Measurements from ENCODE around the gene TCOF1. TPM values are rescaled to one million over a fixed set of nuclear protein-coding genes. Genes with fewer than 3 reads are reported as not detected.

The TCOF1 gene
- total and polyA plus RNA-seq, 12 donors = 12.6 to 30.3 (median 20.8) TPM

DNA sequence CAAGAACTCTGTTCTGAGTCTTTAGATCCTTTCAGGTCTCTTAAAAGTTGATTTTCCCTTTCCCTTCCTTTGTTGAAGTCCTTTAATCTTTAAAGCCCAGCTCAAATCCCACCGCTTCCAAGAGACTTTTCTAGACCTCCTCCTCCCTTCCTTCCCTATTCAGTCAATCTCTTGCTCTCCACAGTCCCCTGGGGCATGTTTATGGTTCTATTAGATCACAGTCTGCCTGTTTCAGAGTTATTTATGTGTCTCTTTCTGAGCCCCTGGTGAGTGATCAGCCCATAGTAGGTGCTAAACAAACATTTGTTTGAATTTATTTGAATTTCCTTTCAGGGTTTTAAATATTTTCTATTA lies 47.6 kb upstream of the TCOF1 start:
- no peak overlapping the region for H3K27ac ChIP-seq
- WGBS, 4 donors = 89 to 97% (median 94%) methylated on average over 1 of the region's 1 CpG

GRCh38 chr5:150310246-150310645 lies 47.3 kb upstream of the TCOF1 start:
- Histone ChIP-seq H3K36me3 (replicated peaks in 1 of 2) (no peaks in the 10 kb centered on the region), H3K27me3 (no peaks in the 10 kb centered on the region), H3K9me3 (replicated peaks in 1 of 3) (no peaks in the 10 kb centered on the region), H3K27ac (no peak overlapping the region), H3K4me1 (replicated peaks in 1 of 2) (no peaks in the 10 kb centered on the region), H3K4me3 (no peak overlapping the region)
- intact Hi-C loops (cut with DNase I) = no loop called here
- 78 to 90% (median 88%) methylated on average over 5 of the region's 5 CpGs for WGBS, 4 donors
- no peak for TF ChIP-seq POLR2A (IDR thresholded peaks at IDR 0.05)
- TF ChIP-seq, protein P1, sequence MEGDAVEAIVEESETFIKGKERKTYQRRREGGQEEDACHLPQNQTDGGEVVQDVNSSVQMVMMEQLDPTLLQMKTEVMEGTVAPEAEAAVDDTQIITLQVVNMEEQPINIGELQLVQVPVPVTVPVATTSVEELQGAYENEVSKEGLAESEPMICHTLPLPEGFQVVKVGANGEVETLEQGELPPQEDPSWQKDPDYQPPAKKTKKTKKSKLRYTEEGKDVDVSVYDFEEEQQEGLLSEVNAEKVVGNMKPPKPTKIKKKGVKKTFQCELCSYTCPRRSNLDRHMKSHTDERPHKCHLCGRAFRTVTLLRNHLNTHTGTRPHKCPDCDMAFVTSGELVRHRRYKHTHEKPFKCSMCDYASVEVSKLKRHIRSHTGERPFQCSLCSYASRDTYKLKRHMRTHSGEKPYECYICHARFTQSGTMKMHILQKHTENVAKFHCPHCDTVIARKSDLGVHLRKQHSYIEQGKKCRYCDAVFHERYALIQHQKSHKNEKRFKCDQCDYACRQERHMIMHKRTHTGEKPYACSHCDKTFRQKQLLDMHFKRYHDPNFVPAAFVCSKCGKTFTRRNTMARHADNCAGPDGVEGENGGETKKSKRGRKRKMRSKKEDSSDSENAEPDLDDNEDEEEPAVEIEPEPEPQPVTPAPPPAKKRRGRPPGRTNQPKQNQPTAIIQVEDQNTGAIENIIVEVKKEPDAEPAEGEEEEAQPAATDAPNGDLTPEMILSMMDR (IDR thresholded peaks at IDR 0.05) = no peak
- DNase-seq = no peak

More for the DNA sequence above, 47.6 kb upstream of the TCOF1 start:
- DNase-seq = no peak
- H3K9me3 ChIP-seq (replicated peaks in 1 of 3) = no peaks in the 10 kb centered on the region
- no peak overlapping the region for H3K4me3 ChIP-seq
- no peaks in the 10 kb centered on the region for H3K36me3 ChIP-seq (replicated peaks in 1 of 2)
- no peak for TF ChIP-seq POLR2A (IDR thresholded peaks at IDR 0.05)
- TF ChIP-seq, protein P1 (IDR thresholded peaks at IDR 0.05) = no peak
- intact Hi-C loops (cut with DNase I) = no loop called here
- H3K27me3 ChIP-seq = no peaks in the 10 kb centered on the region
- no peaks in the 10 kb centered on the region for H3K4me1 ChIP-seq (replicated peaks in 1 of 2)

DNA sequence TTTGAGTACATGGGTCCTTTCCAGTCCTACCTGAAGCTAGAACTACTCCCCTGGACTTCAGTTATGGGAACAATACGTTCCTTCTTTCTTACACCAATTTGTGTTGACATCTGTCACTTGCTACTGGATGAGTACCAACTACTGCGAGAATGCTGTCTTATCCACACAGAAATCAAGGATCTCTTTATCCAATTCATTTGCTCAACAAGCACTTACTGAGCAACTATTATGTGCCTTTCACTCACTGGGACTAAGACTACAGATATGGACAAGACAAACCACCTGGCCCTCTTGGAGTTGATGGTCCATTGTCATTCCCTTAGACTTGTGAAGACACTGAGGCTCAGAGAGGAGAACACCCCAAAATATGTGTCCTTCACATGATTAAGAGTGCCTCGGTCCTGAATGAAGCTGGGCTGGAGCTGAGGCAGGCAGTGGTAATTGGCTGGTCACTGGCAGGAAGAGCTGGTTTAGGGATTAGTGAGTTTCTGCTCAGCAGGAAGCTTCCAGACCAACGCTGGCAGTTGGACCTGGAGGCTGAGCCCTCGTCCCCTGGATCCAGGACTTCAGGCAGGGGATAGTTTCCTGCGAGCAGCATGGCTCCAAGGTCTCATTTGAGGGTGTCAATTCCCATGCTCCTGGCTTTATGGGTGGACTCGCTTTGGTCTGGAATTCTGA lies 46.3 kb upstream of the TCOF1 start:
- no peaks in the 10 kb centered on the region for H3K36me3 ChIP-seq (replicated peaks in 1 of 2)
- WGBS, 4 donors = 80 to 94% (median 89%) methylated on average over 6 to 7 of the region's 7 CpGs

GRCh38 chr5:150312518-150312917 lies 45.0 kb upstream of the TCOF1 start:
- no peaks in the 10 kb centered on the region for H3K27me3 ChIP-seq
- no peak overlapping the region for H3K4me3 ChIP-seq
- no peak for DNase-seq
- WGBS, 4 donors = 83 to 89% (median 88%) methylated on average over 6 of the region's 6 CpGs
- no peaks in the 10 kb centered on the region for H3K9me3 ChIP-seq (replicated peaks in 1 of 3)
- no peak for TF ChIP-seq POLR2A (IDR thresholded peaks at IDR 0.05)
- TF ChIP-seq, protein P1 (IDR thresholded peaks at IDR 0.05) = no peak
- intact Hi-C loops (cut with DNase I) = no loop called here
- H3K36me3 ChIP-seq (replicated peaks in 1 of 2) = no peaks in the 10 kb centered on the region
- peaks cover 5 to 9% of the 10 kb centered on the region in 2 donors for H3K4me1 ChIP-seq (replicated peaks in 1 of 2)
- no peak overlapping the region for H3K27ac ChIP-seq

More for the DNA sequence above, 46.3 kb upstream of the TCOF1 start:
- H3K27me3 ChIP-seq = no peaks in the 10 kb centered on the region
- no peak overlapping the region for H3K27ac ChIP-seq
- intact Hi-C loops (cut with DNase I) = no loop called here
- no peak for TF ChIP-seq POLR2A (IDR thresholded peaks at IDR 0.05)
- TF ChIP-seq, protein P1 (IDR thresholded peaks at IDR 0.05) = no peak
- H3K4me1 ChIP-seq (replicated peaks in 1 of 2) = no peaks in the 10 kb centered on the region
- DNase-seq = no peak
- H3K4me3 ChIP-seq = no peak overlapping the region
- no peaks in the 10 kb centered on the region for H3K9me3 ChIP-seq (replicated peaks in 1 of 3)
